H1 (cell line): Measurements from ENCODE around the gene RFX3. TPM values are rescaled to one million over a fixed set of nuclear protein-coding genes. Genes with fewer than 3 reads are reported as not detected.

Source experiments
- CTCF ChIA-PET: fragments of 300-600 bp; sonication (Branson Sonifier 250); formaldehyde crosslinking; loops from one replicate; lab custom pipeline; 2021; ENCODE audit not compliant: partially characterized antibody; lab: Charles Lee
- POLR2A ChIA-PET: fragments of 300-600 bp; sonication (Branson Sonifier 250); formaldehyde crosslinking; loops from one replicate; lab custom pipeline; 2021; ENCODE audit warnings: inconsistent platforms; ENCODE audit not compliant: partially characterized antibody; lab: Charles Lee
- DNase-seq, 2 experiments: peaks; one replicate each; pipeline versions ENCODE4 v3.0.0 to v3.0.0-alpha.2; 2010 to 2022; ENCODE audit warnings: low spot score in 2 of 2, low read depth in 1 of 2, mixed read lengths in 1 of 2
- FAIRE-seq: peaks from 2 replicates; lab custom pipeline; 2011; peaks lifted over from hg19 to GRCh38; lab: Jason Lieb, UNC
- H2AFZ ChIP-seq: 2 replicates; pipeline ENCODE4 v1.8.1; 2012; ENCODE audit warnings: low read length, inconsistent platforms
- H2AK5ac ChIP-seq: 2 replicates; pipeline ENCODE4 v1.6.1; 2013; ENCODE audit warnings: low read depth, low read length
- H2BK120ac ChIP-seq: replicated peaks from 2 replicates; pipeline ENCODE3; 2013; ENCODE audit warnings: low read depth, low read length, inconsistent platforms
- H2BK12ac ChIP-seq: 2 replicates; pipeline ENCODE4 v1.6.1; 2013; ENCODE audit warnings: low read depth, low read length
- H2BK15ac ChIP-seq: 2 replicates; pipeline ENCODE4 v1.6.1; 2013; ENCODE audit warnings: low read length
- H2BK20ac ChIP-seq: 2 replicates; pipeline ENCODE4 v1.6.1; 2013; ENCODE audit warnings: low read length
- H2BK5ac ChIP-seq: 2 replicates; pipeline ENCODE4 v1.6.1; 2013; ENCODE audit warnings: low read depth, low read length
- H3K14ac ChIP-seq: 2 replicates; pipeline ENCODE4 v1.6.1; 2013; ENCODE audit warnings: inconsistent platforms; ENCODE audit not compliant: insufficient read length
- H3K18ac ChIP-seq: 2 replicates; pipeline ENCODE4 v1.6.1; 2013; ENCODE audit warnings: low read length; ENCODE audit errors: extremely low read depth
- H3K23ac ChIP-seq: 2 replicates; pipeline ENCODE4 v1.6.1; 2013; ENCODE audit warnings: inconsistent platforms; ENCODE audit not compliant: insufficient read length
- H3K23me2 ChIP-seq: 2 replicates; pipeline ENCODE4 v1.6.1; 2013; ENCODE audit warnings: low read depth, low read length
- H3K27ac ChIP-seq: 2 replicates; pipeline ENCODE4 v1.6.1; 2011; ENCODE audit warnings: low read depth, low read length, inconsistent platforms
- H3K27me3 ChIP-seq, 4 experiments: replicated peaks in 1 of 4; 1 replicate in 1 of 4; 2 replicates in 3 of 4; pipeline versions ENCODE4 v1.6.1 to v1.8.1; 2011 to 2013; ENCODE audit warnings: low read length in 3 of 4, mild to moderate bottlenecking in 3 of 4, inconsistent platforms in 2 of 4, mixed read lengths in 2 of 4, moderate library complexity in 1 of 4; ENCODE audit not compliant: control insufficient read depth in 3 of 4, insufficient read depth in 3 of 4; ENCODE audit errors: extremely low read depth in 1 of 4
- H3K36me3 ChIP-seq, 4 experiments: 2 replicates each; pipeline versions ENCODE4 v1.6.1 to v1.8.1; 2011 to 2013; ENCODE audit warnings: mild to moderate bottlenecking in 4 of 4, low read length in 3 of 4, moderate library complexity in 2 of 4, control low read depth in 1 of 4, inconsistent platforms in 1 of 4; ENCODE audit not compliant: insufficient read depth in 4 of 4, control insufficient read depth in 2 of 4
- H3K4ac ChIP-seq: replicated peaks from 2 replicates; pipeline ENCODE3; 2013; ENCODE audit warnings: low read length, low read depth, mixed read lengths, inconsistent platforms; ENCODE audit not compliant: insufficient read length
- H3K4me1 ChIP-seq, 4 experiments: replicated peaks in 1 of 4; 1 replicate in 1 of 4; 2 replicates in 3 of 4; pipeline versions ENCODE4 v1.6.1 to v1.8.1; 2011 to 2013; ENCODE audit warnings: low read length in 3 of 4, inconsistent platforms in 2 of 4, mixed read lengths in 1 of 4; ENCODE audit not compliant: insufficient read depth in 4 of 4, control insufficient read depth in 3 of 4
- H3K4me2 ChIP-seq, 2 experiments: 2 replicates each; pipeline versions ENCODE4 v1.6.1 to v1.8.1; 2011 to 2013; ENCODE audit warnings: low read depth in 2 of 2, low read length in 2 of 2, control low read depth in 1 of 2, inconsistent platforms in 1 of 2, mild to moderate bottlenecking in 1 of 2; ENCODE audit not compliant: insufficient read depth in 1 of 2
- H3K4me3 ChIP-seq, 4 experiments: fragments of 200-600, 300-600 bp in 1 of 4; sonication (generic), shearing (Covaris generic), sonication (Bioruptor Twin) in 1 of 4; 2 replicates each; pipeline versions ENCODE4 v1.5.1 to v1.8.1; 2011 to 2016; ENCODE audit warnings: low read length in 4 of 4, low read depth in 3 of 4, control low read depth in 2 of 4, inconsistent platforms in 2 of 4, mild to moderate bottlenecking in 2 of 4, mixed read lengths in 1 of 4, moderate library complexity in 1 of 4; ENCODE audit not compliant: insufficient read depth in 2 of 4; ENCODE audit errors: extremely low read depth in 1 of 4
- H3K56ac ChIP-seq: replicated peaks from 2 replicates; pipeline ENCODE3; 2013; ENCODE audit warnings: low read depth, mild to moderate bottlenecking, mixed read lengths, low read length, inconsistent platforms; ENCODE audit not compliant: insufficient read length
- H3K79me1 ChIP-seq: 2 replicates; pipeline ENCODE4 v1.6.1; 2013; ENCODE audit warnings: low read depth, low read length, control low read depth
- H3K79me2 ChIP-seq, 2 experiments: 2 replicates each; pipeline versions ENCODE4 v1.6.1 to v1.8.1; 2012 to 2013; ENCODE audit warnings: low read length in 2 of 2, mild to moderate bottlenecking in 2 of 2, inconsistent platforms in 1 of 2; ENCODE audit not compliant: insufficient read depth in 2 of 2, control insufficient read depth in 1 of 2
- H3K9ac ChIP-seq, 4 experiments: replicated peaks in 1 of 4; 1 replicate in 1 of 4; 2 replicates in 3 of 4; pipeline versions ENCODE4 v1.6.1 to v1.8.1; 2011 to 2013; ENCODE audit warnings: low read depth in 3 of 4, low read length in 3 of 4, control low read depth in 2 of 4, mild to moderate bottlenecking in 2 of 4, moderate library complexity in 2 of 4, inconsistent platforms in 1 of 4; ENCODE audit errors: extremely low read depth in 1 of 4
- H3K9me3 ChIP-seq, 2 experiments: 2 replicates each; pipeline versions ENCODE4 v1.6.1 to v1.8.1; 2012 to 2013; ENCODE audit warnings: mild to moderate bottlenecking in 2 of 2, moderate library complexity in 2 of 2, control low read depth in 1 of 2, inconsistent platforms in 1 of 2, low read depth in 1 of 2, low read length in 1 of 2, mixed read lengths in 1 of 2; ENCODE audit not compliant: insufficient read depth in 2 of 2
- H4K20me1 ChIP-seq, 2 experiments: replicated peaks in 1 of 2; 2 replicates each; pipeline versions ENCODE3 to v1.8.1; 2011 to 2013; ENCODE audit warnings: inconsistent platforms in 2 of 2, low read length in 2 of 2, mild to moderate bottlenecking in 1 of 2; ENCODE audit not compliant: insufficient read depth in 2 of 2, control insufficient read depth in 1 of 2
- H4K5ac ChIP-seq: 2 replicates; pipeline ENCODE4 v1.6.1; 2013; ENCODE audit warnings: low read length, low read depth, mixed read lengths, inconsistent platforms; ENCODE audit not compliant: insufficient read length
- H4K8ac ChIP-seq: 2 replicates; pipeline ENCODE4 v1.8.0; 2013; ENCODE audit warnings: mild to moderate bottlenecking, moderate library complexity, low read length, inconsistent platforms; ENCODE audit not compliant: insufficient read depth; ENCODE audit errors: extremely low read depth
- H4K91ac ChIP-seq: replicated peaks from 2 replicates; pipeline ENCODE3; 2013; ENCODE audit warnings: low read length, mixed read lengths, inconsistent platforms; ENCODE audit not compliant: insufficient read length
- WGBS, 2 experiments: shearing (Covaris generic) in 1 of 2; methylation state at CpG; one replicate each; pipeline versions ENCODE4 v1.1.6 to v1.1.7; 2013 to 2015; ENCODE audit warnings: low lambda C conversion rate in 2 of 2, mixed read lengths in 2 of 2, inconsistent platforms in 1 of 2, low coverage in 1 of 2, missing lambda C conversion rate in 1 of 2; ENCODE audit not compliant: insufficient replicate concordance in 2 of 2, insufficient coverage in 1 of 2, insufficient read length in 1 of 2; ENCODE audit errors: extremely low coverage in 1 of 2, missing lambda C conversion rate in 1 of 2; 5-methylcytosine and 5-hydroxymethylcytosine counted together
- polyA plus RNA-seq, 7 experiments: library from polyadenylated mRNA; depleted of rRNA in 3 of 7; stranded (reverse) in 5 of 7; unstranded in 2 of 7; fragments of >200 nt in 5 of 7; fragments of 200-250 nt in 2 of 7; gene quantifications; 1 replicate in 5 of 7; 2 replicates in 1 of 7; 4 replicates in 1 of 7; pipeline versions ENCODE4 v1.2.1 to v1.2.3, GENCODE V29; 2011 to 2013; ENCODE audit warnings: missing spikeins in 2 of 7, mixed read lengths in 2 of 7
- total RNA-seq: library from RNA; stranded (reverse); fragmentation: NEBNext Ultra II Directional; extraction: Animal tissue kit (Norgen Biotek cat#: 25700); gene quantifications from 2 replicates; pipeline ENCODE4 v1.2.1, GENCODE V29; 2021

RFX3 gene
- total and polyA plus RNA-seq, 2 of the 8 experiments (the other 6 are each of a cell fraction or from before 2014, with no cell fraction given), result 4.9 to 22.6 TPM

GRCh38 chr9:3261484-3261883, 264.3 kb downstream of the RFX3 start:
- 90% methylated on average over 5 of the region's 5 CpGs; no CpG with 5 or more reads in 1 of the 2 experiments for WGBS, 2 experiments
- H2BK20ac ChIP-seq, result no peak overlapping the region
- H3K18ac ChIP-seq, result no peak overlapping the region
- no peaks in the 10 kb centered on the region for H3K79me1 ChIP-seq
- H3K79me2 ChIP-seq, result no peaks in the 10 kb centered on the region
- no peak overlapping the region for H2AFZ ChIP-seq
- H2BK12ac ChIP-seq, result no peak overlapping the region
- no peaks in the 10 kb centered on the region for H4K20me1 ChIP-seq
- H3K9me3 ChIP-seq, result no peaks in the 10 kb centered on the region
- no peak overlapping the region for H4K91ac ChIP-seq
- no peaks in the 10 kb centered on the region for H3K23me2 ChIP-seq
- H3K4me2 ChIP-seq, result no peak overlapping the region
- no peak overlapping the region for H3K23ac ChIP-seq
- ChIA-PET POLR2A (no interaction called here), CTCF (no interaction called here)
- no peak overlapping the region for H3K56ac ChIP-seq
- DNase-seq (no peak), FAIRE-seq (no peak)
- H4K8ac ChIP-seq, result no peak overlapping the region
- H2BK5ac ChIP-seq, result no peak overlapping the region
- H3K36me3 ChIP-seq, result peaks cover 1 to 7% (median 5%) of the 10 kb centered on the region in 4 experiments; a peak in 2 of 8 replicates
- peaks cover 0 to 11% (median 4%) of the 10 kb centered on the region in 4 experiments; a peak in 2 of 7 replicates for H3K4me1 ChIP-seq
- H4K5ac ChIP-seq, result no peak overlapping the region
- no peaks in the 10 kb centered on the region for H3K27me3 ChIP-seq
- no peak overlapping the region for H2AK5ac ChIP-seq
- H3K4me3 ChIP-seq, result no peak overlapping the region
- H3K4ac ChIP-seq, result no peak overlapping the region
- H3K14ac ChIP-seq, result no peak overlapping the region
- H2BK120ac ChIP-seq, result no peak overlapping the region
- H3K9ac ChIP-seq, result no peak overlapping the region
- no peak overlapping the region for H3K27ac ChIP-seq
- H2BK15ac ChIP-seq, result no peak overlapping the region
